RWPE1 (cell line): ENCODE results near the gene PARL.

Source experiments
- CTCF ChIA-PET: fragments of 350-600 bp; sonication (Branson Sonifier 250); formaldehyde crosslinking; extraction: SDS; loops from one replicate; lab custom pipeline; 2021; lab: Yijun Ruan, JAX
- POLR2A ChIA-PET: fragments of 400-600 bp; formaldehyde crosslinking; extraction: SDS; loops from one replicate; lab custom pipeline; 2020; ENCODE audit warnings: antibody characterized with exemption; ENCODE audit not compliant: low non-redundant PET; lab: Yijun Ruan, JAX
- DNase-seq: peaks from one replicate; pipeline ENCODE4 v3.0.0; 2012; ENCODE audit warnings: low spot score
- H3K27ac ChIP-seq: fragments of 450-650 bp; 2 replicates; pipeline ENCODE4 v1.5.1; 2017
- TF ChIP-seq, protein P1 (sequence below): fragments of 450-650 bp; conservative IDR thresholded peaks from 2 replicates; pipeline ENCODE4 v1.5.1; 2017; ENCODE audit warnings: low read depth, mild to moderate bottlenecking

The PARL gene

DNA sequence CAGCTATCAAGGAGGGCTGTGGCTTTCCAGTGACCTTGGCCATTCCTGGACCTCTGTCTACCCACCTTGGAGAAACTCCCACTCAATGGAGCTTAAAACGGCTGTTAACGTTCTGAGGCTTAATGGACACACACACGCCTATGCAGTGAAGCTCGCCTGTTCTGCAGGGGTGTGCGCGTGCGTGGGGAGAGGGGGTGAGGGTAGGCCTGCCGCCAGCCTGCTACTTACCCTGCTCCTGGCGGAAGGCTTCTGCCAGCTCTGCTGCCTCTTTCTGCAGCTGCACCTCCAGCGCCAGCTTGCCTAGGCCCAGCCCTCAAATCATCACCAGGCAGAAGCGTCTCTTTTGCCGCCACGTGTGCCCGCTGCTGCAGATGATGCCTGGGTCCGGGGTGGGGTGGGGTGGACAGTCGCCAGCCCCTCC lies 23.2 kb upstream of the PARL start:
- TF ChIP-seq, protein P1, sequence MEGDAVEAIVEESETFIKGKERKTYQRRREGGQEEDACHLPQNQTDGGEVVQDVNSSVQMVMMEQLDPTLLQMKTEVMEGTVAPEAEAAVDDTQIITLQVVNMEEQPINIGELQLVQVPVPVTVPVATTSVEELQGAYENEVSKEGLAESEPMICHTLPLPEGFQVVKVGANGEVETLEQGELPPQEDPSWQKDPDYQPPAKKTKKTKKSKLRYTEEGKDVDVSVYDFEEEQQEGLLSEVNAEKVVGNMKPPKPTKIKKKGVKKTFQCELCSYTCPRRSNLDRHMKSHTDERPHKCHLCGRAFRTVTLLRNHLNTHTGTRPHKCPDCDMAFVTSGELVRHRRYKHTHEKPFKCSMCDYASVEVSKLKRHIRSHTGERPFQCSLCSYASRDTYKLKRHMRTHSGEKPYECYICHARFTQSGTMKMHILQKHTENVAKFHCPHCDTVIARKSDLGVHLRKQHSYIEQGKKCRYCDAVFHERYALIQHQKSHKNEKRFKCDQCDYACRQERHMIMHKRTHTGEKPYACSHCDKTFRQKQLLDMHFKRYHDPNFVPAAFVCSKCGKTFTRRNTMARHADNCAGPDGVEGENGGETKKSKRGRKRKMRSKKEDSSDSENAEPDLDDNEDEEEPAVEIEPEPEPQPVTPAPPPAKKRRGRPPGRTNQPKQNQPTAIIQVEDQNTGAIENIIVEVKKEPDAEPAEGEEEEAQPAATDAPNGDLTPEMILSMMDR = no peak
- ChIA-PET POLR2A (no interaction called here), CTCF (no interaction called here)
- no peak for DNase-seq
- no peak overlapping the region for H3K27ac ChIP-seq

DNA sequence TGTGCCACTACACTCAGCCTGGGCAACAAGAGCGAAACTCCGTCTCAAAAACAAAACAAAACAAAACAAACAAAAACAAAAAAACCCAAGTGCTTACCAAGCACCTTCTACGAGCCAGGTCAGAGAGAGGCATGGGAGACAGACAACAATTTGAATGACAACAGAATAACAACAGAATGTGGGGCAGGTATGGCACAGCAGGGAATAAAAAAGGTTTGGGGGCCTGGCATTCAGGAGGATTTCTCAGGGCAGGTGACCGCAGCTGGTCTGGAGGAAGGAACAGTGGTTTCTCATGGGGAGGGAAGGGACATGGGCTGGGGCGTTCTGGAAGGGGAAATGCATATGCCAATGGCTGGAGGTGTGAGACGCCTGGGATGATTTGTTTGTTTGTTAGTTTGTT lies 22.5 kb upstream of the PARL start:
- CTCF ChIA-PET = no interaction called here

DNA sequence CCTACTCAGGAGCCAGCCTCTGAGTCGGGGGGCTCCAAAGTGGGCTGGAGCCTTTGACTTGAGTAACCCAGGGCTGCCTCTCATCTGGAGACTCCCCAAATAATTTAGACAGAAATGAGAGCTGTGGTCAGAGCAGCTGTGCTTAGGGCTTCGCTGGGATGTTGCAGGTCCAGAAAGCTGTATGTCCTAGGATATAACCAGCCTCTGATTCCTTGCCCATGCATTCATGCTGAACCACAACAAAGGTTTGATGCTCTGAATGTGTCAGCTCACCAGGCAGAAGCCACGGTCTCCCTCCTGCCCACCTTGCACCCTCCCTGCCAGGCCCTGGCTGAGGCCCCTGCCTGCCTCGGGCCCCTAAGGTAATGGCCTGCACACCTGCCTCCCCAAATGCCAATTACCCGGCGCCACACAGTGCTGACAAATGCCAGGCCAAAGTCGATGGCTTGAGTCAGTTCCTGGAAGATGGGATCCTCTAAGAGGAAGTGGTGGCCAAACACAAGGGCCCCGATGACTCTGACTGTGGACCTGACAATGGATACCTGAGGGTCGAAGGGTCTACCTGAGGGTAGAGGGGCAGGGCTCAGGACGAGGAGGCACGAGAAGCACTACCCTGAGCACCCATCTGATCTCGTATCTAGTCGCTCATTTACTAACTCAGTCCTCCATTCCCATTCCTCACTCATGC lies 21.7 kb upstream of the PARL start:
- H3K27ac ChIP-seq = no peak overlapping the region
- TF ChIP-seq, protein P1 = no peak
- ChIA-PET POLR2A (no interaction called here), CTCF (interaction anchor here (0.6 to 1.2 kb wide), 2 partner anchors 11 to 391 kb away, joined by 3 read pairs; no protein-coding TSS in a partner anchor)
- DNase-seq = no peak

More for the DNA sequence above, 22.5 kb upstream of the PARL start:
- TF ChIP-seq, protein P1 = no peak
- POLR2A ChIA-PET = no interaction called here
- no peak for DNase-seq
- H3K27ac ChIP-seq = no peak overlapping the region

DNA sequence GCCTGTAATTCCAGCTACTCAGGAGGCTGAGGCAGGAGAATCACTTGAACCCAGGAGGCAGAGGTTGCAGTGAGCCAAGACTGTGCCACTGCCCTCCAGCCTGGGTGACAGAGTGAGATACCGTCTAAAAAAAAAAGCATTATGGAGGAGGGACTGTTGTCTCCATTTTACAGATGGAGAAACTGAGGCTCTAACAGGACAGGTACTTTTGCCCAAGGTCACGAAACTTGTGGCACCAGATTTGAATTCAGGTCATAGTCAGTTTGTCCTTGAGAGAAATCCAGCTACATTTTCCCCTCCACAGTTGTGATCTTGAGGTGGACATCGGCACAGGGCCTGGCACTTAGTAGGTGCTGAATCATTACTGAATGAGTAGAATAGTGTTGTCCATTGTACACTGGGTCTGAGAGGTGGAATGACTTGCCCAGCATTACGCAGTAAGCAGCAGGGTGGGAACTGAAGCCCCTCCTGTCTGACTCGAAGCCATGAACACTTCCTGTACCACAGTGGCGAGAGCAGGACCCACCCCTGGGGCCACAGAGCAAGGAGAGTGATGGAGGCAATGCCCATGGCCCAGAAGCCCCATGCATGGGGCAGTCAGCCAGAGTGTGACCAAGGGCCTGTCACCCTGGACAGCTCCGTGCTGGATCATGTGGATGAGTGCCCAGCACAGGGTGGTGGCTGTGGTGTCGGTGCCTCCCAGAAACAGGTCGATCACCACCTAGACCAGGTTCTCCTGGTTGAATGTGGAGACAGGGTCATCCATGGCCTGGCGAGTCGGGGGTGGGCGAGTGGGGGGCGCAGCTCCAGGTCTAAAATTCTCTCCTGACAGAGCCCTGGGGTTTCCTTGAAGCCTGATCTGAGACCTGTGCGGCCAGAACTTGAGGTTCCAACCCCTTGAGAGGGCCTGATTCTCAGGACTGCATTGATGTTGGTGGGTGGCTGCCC lies 20.4 kb upstream of the PARL start:
- H3K27ac ChIP-seq = no peak overlapping the region
- no peak for DNase-seq
- TF ChIP-seq, protein P1 = no peak
- ChIA-PET CTCF (interaction anchor here (0.7 to 1.2 kb wide), 4 partner anchors 9 to 340 kb away, joined by 3 to 5 read pairs (median 4); no protein-coding TSS in a partner anchor), POLR2A (no interaction called here)

DNA sequence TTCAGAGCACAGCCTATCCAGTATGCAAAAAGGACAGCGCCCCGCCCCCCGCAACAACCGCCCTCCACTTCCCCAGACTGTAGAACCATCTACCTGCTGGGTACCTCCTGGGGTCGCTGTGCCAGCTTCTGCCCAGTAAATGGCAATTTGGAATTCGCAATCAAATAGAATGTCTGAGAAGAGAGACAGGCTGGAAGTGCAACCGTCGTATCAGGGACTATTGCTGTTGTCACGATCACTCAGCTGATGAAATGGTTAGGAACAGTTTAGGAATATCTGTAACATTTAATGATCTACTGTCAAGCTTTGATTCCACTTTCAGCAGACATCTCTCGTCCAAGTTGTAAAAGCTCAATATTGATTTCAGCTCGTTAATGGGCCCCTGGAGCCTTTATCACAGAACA lies 13.3 kb upstream of the PARL start:
- ChIA-PET CTCF (interaction anchor here (0.6 kb wide), 2 partner anchors 297 to 392 kb away, joined by 3 to 6 read pairs; no protein-coding TSS in a partner anchor), POLR2A (interaction anchor here (0.5 kb wide), 1 partner anchor 238 kb away, joined by 3 read pairs; no protein-coding TSS in a partner anchor)
- DNase-seq = no peak
- TF ChIP-seq, protein P1 = no peak
- H3K27ac ChIP-seq = no peak overlapping the region

DNA sequence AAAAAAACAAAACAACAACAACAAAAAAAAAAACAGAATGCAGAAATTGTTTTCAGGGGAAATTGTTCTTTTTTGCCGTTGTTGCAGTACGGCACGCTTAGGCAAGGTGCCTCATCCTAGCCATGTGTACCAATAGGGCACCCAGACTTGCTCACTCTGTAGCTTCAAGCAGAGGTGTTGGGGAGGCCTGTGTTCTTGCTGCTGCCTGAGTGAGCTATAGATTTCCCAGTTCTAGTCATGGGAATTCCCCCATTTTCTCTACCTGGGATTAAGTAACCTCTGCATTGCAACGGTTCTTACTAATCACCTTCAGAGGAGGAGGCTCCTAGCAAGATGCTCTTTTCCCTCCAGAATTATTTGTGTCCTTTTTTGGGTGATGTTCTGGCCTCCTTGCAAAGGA lies 12.9 kb upstream of the PARL start:
- TF ChIP-seq, protein P1 = no peak
- ChIA-PET CTCF (interaction anchor here (0.6 to 0.7 kb wide), 4 partner anchors 120 to 392 kb away, joined by 3 to 5 read pairs (median 3); partner anchors contain the start of gene ABCC5), POLR2A (interaction anchor here (0.5 kb wide), 1 partner anchor 238 kb away, joined by 3 read pairs; no protein-coding TSS in a partner anchor)
- DNase-seq = no peak
- no peak overlapping the region for H3K27ac ChIP-seq
